ENCODE measurements around the gene RGSL1. TPM values are rescaled to one million over a fixed set of nuclear protein-coding genes. Genes with fewer than 3 reads are reported as not detected.

The RGSL1 gene
- polyA plus RNA-seq (2012; ENCODE audit: insufficient read depth, insufficient read length), result not detected

GRCh38 chr1:182450087-182450486 is at the start of gene RGSL1:
TSS of gene RGSL1 (plus strand) at chr1:182450146. CDS start at chr1:182450166, 20 bp downstream.
- DNase-seq (ENCODE audit: low read depth, low spot score), result no peak
- no peak within 1 kb of the TSS for H3K4me3 ChIP-seq (ENCODE audit: low read length)

GRCh38 chr1:182400567-182400966 is 49.4 kb upstream of the RGSL1 start, which contains the start of gene TEDDM1:
TSS of gene TEDDM1 (minus strand) at chr1:182400667. CDS start at chr1:182400485, 182 bp downstream.
- DNase-seq (ENCODE audit: low read depth, low spot score), result no peak
- no peak within 1 kb of the TSS for H3K4me3 ChIP-seq (ENCODE audit: low read length)

GRCh38 chr1:182404781-182405180 is 45.2 kb upstream of the RGSL1 start:
- H3K4me3 ChIP-seq (ENCODE audit: low read length), result no peak overlapping the region
- peak; percentile 37 for DNase-seq (ENCODE audit: low read depth, low spot score)

- DNase-seq (ENCODE audit: low read depth, low spot score), result no peak
- H3K4me3 ChIP-seq (ENCODE audit: low read length), result no peak overlapping the region
These were observed 44.4 kb upstream of the RGSL1 start for GRCh38 chr1:182405578-182405977.

- no peak for DNase-seq (ENCODE audit: low read depth, low spot score)
- H3K4me3 ChIP-seq (ENCODE audit: low read length), result no peak overlapping the region
These were observed 43.9 kb upstream of the RGSL1 start for GRCh38 chr1:182406012-182406411.

- no peak overlapping the region for H3K4me3 ChIP-seq (ENCODE audit: low read length)
- DNase-seq (ENCODE audit: low read depth, low spot score), result no peak
These were observed 42.2 kb upstream of the RGSL1 start for GRCh38 chr1:182407724-182408123.

- no peak for DNase-seq (ENCODE audit: low read depth, low spot score)
- H3K4me3 ChIP-seq (ENCODE audit: low read length), result no peak overlapping the region
These were observed 41.4 kb upstream of the RGSL1 start for GRCh38 chr1:182408435-182409075.

- DNase-seq (ENCODE audit: low read depth, low spot score), result no peak
- no peak overlapping the region for H3K4me3 ChIP-seq (ENCODE audit: low read length)
These were observed 39.8 kb upstream of the RGSL1 start for GRCh38 chr1:182410138-182410537.

- H3K4me3 ChIP-seq (ENCODE audit: low read length), result no peak overlapping the region
- no peak for DNase-seq (ENCODE audit: low read depth, low spot score)
These were observed 39.2 kb upstream of the RGSL1 start for GRCh38 chr1:182410620-182411273.

- H3K4me3 ChIP-seq (ENCODE audit: low read length), result no peak overlapping the region
- no peak for DNase-seq (ENCODE audit: low read depth, low spot score)
These were observed 36.5 kb upstream of the RGSL1 start for GRCh38 chr1:182413486-182413885.

- H3K4me3 ChIP-seq (ENCODE audit: low read length), result no peak overlapping the region
- DNase-seq (ENCODE audit: low read depth, low spot score), result no peak
These were observed 36.0 kb upstream of the RGSL1 start for GRCh38 chr1:182413969-182414368.

- no peak for DNase-seq (ENCODE audit: low read depth, low spot score)
- no peak overlapping the region for H3K4me3 ChIP-seq (ENCODE audit: low read length)
These were observed 34.2 kb upstream of the RGSL1 start for GRCh38 chr1:182415789-182416188.

- H3K4me3 ChIP-seq (ENCODE audit: low read length), result no peak overlapping the region
- peak; percentile 7 for DNase-seq (ENCODE audit: low read depth, low spot score)
These were observed 23.2 kb upstream of the RGSL1 start for GRCh38 chr1:182426442-182427430.

- no peak overlapping the region for H3K4me3 ChIP-seq (ENCODE audit: low read length)
- no peak for DNase-seq (ENCODE audit: low read depth, low spot score)
These were observed 21.9 kb upstream of the RGSL1 start for GRCh38 chr1:182428043-182428442.

GRCh38 chr1:182430263-182431068 is 19.5 kb upstream of the RGSL1 start:
- no peak overlapping the region for H3K4me3 ChIP-seq (ENCODE audit: low read length)
- DNase-seq (ENCODE audit: low read depth, low spot score), result peak; percentile 58

GRCh38 chr1:182431278-182431677 is 18.7 kb upstream of the RGSL1 start:
- DNase-seq (ENCODE audit: low read depth, low spot score), result no peak
- no peak overlapping the region for H3K4me3 ChIP-seq (ENCODE audit: low read length)

- H3K4me3 ChIP-seq (ENCODE audit: low read length), result no peak overlapping the region
- DNase-seq (ENCODE audit: low read depth, low spot score), result no peak
These were observed 16.4 kb upstream of the RGSL1 start for GRCh38 chr1:182433580-182433979.

- H3K4me3 ChIP-seq (ENCODE audit: low read length), result no peak overlapping the region
- no peak for DNase-seq (ENCODE audit: low read depth, low spot score)
These were observed 11.6 kb upstream of the RGSL1 start for GRCh38 chr1:182438326-182438725.

GRCh38 chr1:182441719-182442118 is 8.2 kb upstream of the RGSL1 start:
- DNase-seq (ENCODE audit: low read depth, low spot score), result no peak
- no peak overlapping the region for H3K4me3 ChIP-seq (ENCODE audit: low read length)

All from Jurkat, Clone E6-1 (cell line).